HepG2 (cell line): ENCODE data around the gene ADGRV1. TPM values are rescaled to one million over a fixed set of nuclear protein-coding genes. Genes with fewer than 3 reads are reported as not detected.

Experiments used
- ATAC-seq: fragments of 200-7000 bp; cut with Tn5 transposase; 3 replicates; pipeline ENCODE4 v1.9.1; 2020; ENCODE audit warnings: mild to moderate bottlenecking, moderate library complexity
- BruUV-seq: library from RNA; stranded (reverse); fragments of 400-500 nt; replicated peaks from 2 replicates; lab custom pipeline; 2021; lab: Mats Ljungman, UMichigan
- CTCF ChIA-PET: fragments of 300-600 bp; formaldehyde crosslinking; extraction: SDS; loops from one replicate; lab custom pipeline; 2021; ENCODE audit warnings: low total read pairs, inconsistent platforms, low intra/inter-chr PET ratio; lab: Yijun Ruan, JAX
- POLR2A ChIA-PET: fragments of 350-600 bp; sonication (Branson Sonifier 250); formaldehyde crosslinking; loops from one replicate; lab custom pipeline; 2020; ENCODE audit warnings: antibody characterized with exemption, inconsistent platforms; lab: Yijun Ruan, JAX
- DNase-seq: peaks from one replicate; pipeline ENCODE4 v3.0.0-alpha.2; 2015; ENCODE audit warnings: low spot score
- FAIRE-seq: peaks from 3 replicates; lab custom pipeline; 2011; peaks lifted over from hg19 to GRCh38; lab: Jason Lieb, UNC
- H2AFZ ChIP-seq: one replicate; pipeline ENCODE4 v1.6.1; 2011; ENCODE audit warnings: low read length, inconsistent platforms
- H3K27ac ChIP-seq: fragments of 300-600 bp; 3 replicates; pipeline ENCODE4 v1.8.0; 2011; ENCODE audit warnings: mixed run types, mild to moderate bottlenecking, mixed read lengths, low read length, inconsistent platforms; ENCODE audit not compliant: insufficient read depth; ENCODE audit errors: extremely low read length
- H3K27me3 ChIP-seq, 2 experiments: fragments of 200-600 bp in 1 of 2; 2 replicates in 1 of 2; 3 replicates in 1 of 2; pipeline versions ENCODE4 v1.6.0 to v1.8.0; 2011; ENCODE audit warnings: low read length in 2 of 2, mild to moderate bottlenecking in 2 of 2, moderate library complexity in 2 of 2, inconsistent platforms in 1 of 2; ENCODE audit not compliant: insufficient read depth in 2 of 2, control insufficient read depth in 1 of 2
- H3K36me3 ChIP-seq, 2 experiments: fragments of 200-600 bp in 1 of 2; replicated peaks in 1 of 2; 2 replicates in 1 of 2; 3 replicates in 1 of 2; pipeline versions ENCODE4 v1.5.1 to v1.8.0; 2011; ENCODE audit warnings: low read length in 2 of 2, inconsistent platforms in 1 of 2; ENCODE audit not compliant: insufficient read depth in 2 of 2, control insufficient read depth in 1 of 2
- H3K4me1 ChIP-seq: 2 replicates; pipeline ENCODE4 v1.5.1; 2012; ENCODE audit warnings: low read length, inconsistent platforms; ENCODE audit not compliant: insufficient read depth
- H3K4me2 ChIP-seq: 2 replicates; pipeline ENCODE4 v1.6.0; 2011; ENCODE audit warnings: low read depth, low read length, inconsistent platforms
- H3K4me3 ChIP-seq, 3 experiments: fragments of 200-600 bp in 1 of 3; sonication (generic), shearing (Covaris generic) in 1 of 3; replicated peaks in 1 of 3; 2 replicates each; pipeline ENCODE4 v1.5.1; 2011 to 2016; ENCODE audit warnings: low read length in 3 of 3, inconsistent platforms in 2 of 3, low read depth in 2 of 3, mild to moderate bottlenecking in 2 of 3, control low read depth in 1 of 3, mixed read lengths in 1 of 3; ENCODE audit not compliant: insufficient read depth in 1 of 3
- H3K79me2 ChIP-seq: one replicate; pipeline ENCODE4 v1.6.1; 2011; ENCODE audit warnings: low read length, inconsistent platforms; ENCODE audit not compliant: insufficient read depth
- H3K9ac ChIP-seq: 2 replicates; pipeline ENCODE4 v1.6.0; 2011; ENCODE audit warnings: mild to moderate bottlenecking, low read depth, low read length, inconsistent platforms; ENCODE audit not compliant: insufficient read depth
- H3K9me3 ChIP-seq: 2 replicates; pipeline ENCODE4 v1.5.1; 2012; ENCODE audit warnings: mild to moderate bottlenecking, low read length
- H4K20me1 ChIP-seq: 2 replicates; pipeline ENCODE4 v1.6.0; 2011; ENCODE audit warnings: inconsistent platforms, mild to moderate bottlenecking, low read length, moderate library complexity; ENCODE audit not compliant: insufficient read depth
- CBFB ChIP-seq: sonication (generic); formaldehyde crosslinking; IDR thresholded peaks from 2 replicates; pipeline ENCODE4 v1.4.0; 2020; ENCODE audit warnings: missing genetic modification reagents
- CENPX ChIP-seq: sonication (generic); formaldehyde crosslinking; IDR thresholded peaks from 2 replicates; pipeline ENCODE4 v1.9.0; 2021; ENCODE audit warnings: mild to moderate bottlenecking, missing genetic modification reagents, moderate library complexity
- FOXC1 ChIP-seq: sonication (generic); formaldehyde crosslinking; IDR thresholded peaks from 2 replicates; pipeline ENCODE4 v1.8.0; 2022; ENCODE audit warnings: mild to moderate bottlenecking, missing genetic modification reagents, borderline replicate concordance
- GTF3A ChIP-seq: sonication (generic); formaldehyde crosslinking; conservative IDR thresholded peaks from 2 replicates; pipeline ENCODE4 v1.4.0; 2020; ENCODE audit warnings: mild to moderate bottlenecking, missing genetic modification reagents
- JUND ChIP-seq: sonication (generic); formaldehyde crosslinking; IDR thresholded peaks from 2 replicates; pipeline ENCODE4 v1.8.0; 2022; ENCODE audit warnings: mild to moderate bottlenecking, missing genetic modification reagents
- KLF13 ChIP-seq: sonication (generic); formaldehyde crosslinking; IDR thresholded peaks from 2 replicates; pipeline ENCODE4 v1.4.0; 2020; ENCODE audit warnings: mild to moderate bottlenecking, missing genetic modification reagents
- MTA3 ChIP-seq: sonication (generic); formaldehyde crosslinking; IDR thresholded peaks from 2 replicates; pipeline ENCODE4 v1.4.0; 2020; ENCODE audit warnings: missing genetic modification reagents
- MYC ChIP-seq: sonication (generic); formaldehyde crosslinking; IDR thresholded peaks from 2 replicates; pipeline ENCODE4 v1.9.0; 2021; ENCODE audit warnings: missing genetic modification reagents, borderline replicate concordance
- NCOA5 ChIP-seq: sonication (generic); formaldehyde crosslinking; IDR thresholded peaks from 2 replicates; pipeline ENCODE4 v1.4.0; 2020; ENCODE audit warnings: missing genetic modification reagents
- ONECUT2 ChIP-seq: sonication (generic); formaldehyde crosslinking; IDR thresholded peaks from 2 replicates; pipeline ENCODE4 v1.4.0; 2020; ENCODE audit warnings: missing genetic modification reagents
- POGZ ChIP-seq: sonication (generic); formaldehyde crosslinking; IDR thresholded peaks from 2 replicates; pipeline ENCODE4 v1.4.0; 2020; ENCODE audit warnings: mild to moderate bottlenecking, missing genetic modification reagents
- SALL1 ChIP-seq: sonication (generic); formaldehyde crosslinking; IDR thresholded peaks from 2 replicates; pipeline ENCODE4 v1.8.0; 2022; ENCODE audit warnings: mild to moderate bottlenecking, missing genetic modification reagents
- SP2 ChIP-seq: sonication (generic); formaldehyde crosslinking; IDR thresholded peaks from 2 replicates; pipeline ENCODE4 v1.5.1; 2020; ENCODE audit warnings: mild to moderate bottlenecking, missing genetic modification reagents
- WIZ ChIP-seq: sonication (generic); formaldehyde crosslinking; IDR thresholded peaks from 2 replicates; pipeline ENCODE4 v1.5.1; 2020; ENCODE audit warnings: mild to moderate bottlenecking, missing genetic modification reagents
- ZFP82 ChIP-seq: sonication (generic); formaldehyde crosslinking; IDR thresholded peaks from 2 replicates; pipeline ENCODE4 v1.5.1; 2020; ENCODE audit warnings: mild to moderate bottlenecking, missing genetic modification reagents, borderline replicate concordance
- ZNF432 ChIP-seq: sonication (generic); formaldehyde crosslinking; IDR thresholded peaks from 2 replicates; pipeline ENCODE4 v1.5.0; 2020; ENCODE audit warnings: missing genetic modification reagents, mild to moderate bottlenecking, borderline replicate concordance
- ZNF703 ChIP-seq: sonication (generic); formaldehyde crosslinking; IDR thresholded peaks from 2 replicates; pipeline ENCODE4 v1.5.1; 2020; ENCODE audit warnings: missing genetic modification reagents, mild to moderate bottlenecking, moderate library complexity, borderline replicate concordance
- WGBS: methylation state at CpG from one replicate; pipeline ENCODE4 v1.1.6; 2017; ENCODE audit warnings: low lambda C conversion rate; 5-methylcytosine and 5-hydroxymethylcytosine counted together
- in situ Hi-C: cut with HindIII; loops from 2 replicates; pipeline ENCODE4 v1.10.0; 2017; ENCODE audit warnings: low pct_unique_long_range_greater_than_20kb; ENCODE audit not compliant: extremely low pct_ligation_motif_present
- intact Hi-C: fragments of 100-400 bp; cut with micrococcal nuclease; formaldehyde crosslinking; loops from one replicate; pipeline ENCODE4 v1.10.0; 2022; ENCODE audit not compliant: unreplicated experiment
- polyA plus RNA-seq, 8 experiments: library from polyadenylated mRNA; depleted of rRNA in 3 of 8; stranded (reverse) in 7 of 8; unstranded in 1 of 8; fragments of >200 nt; fragmentation: Illumina TruSeq in 4 of 8; extraction: Trizol in 4 of 8; gene quantifications; 2 replicates each; pipeline versions ENCODE4 v1.2.1 to v1.2.3, GENCODE V29; 2011 to 2016; ENCODE audit warnings: low read depth in 4 of 8, missing spikeins in 1 of 8, mixed read lengths in 1 of 8; ENCODE audit not compliant: insufficient read depth in 1 of 8
- total RNA-seq, 5 experiments: library from RNA; depleted of rRNA; stranded (reverse); fragments of >200 nt; fragmentation: Illumina TruSeq; extraction: Trizol; gene quantifications; 2 replicates each; pipeline ENCODE4 v1.2.3, GENCODE V29; 2016; ENCODE audit warnings: low read depth in 1 of 5
- TF ChIP-seq, protein P1 (sequence below): IDR thresholded peaks from 2 replicates; pipeline ENCODE4 v1.6.1; 2012; ENCODE audit warnings: low read length, improper control_type of control experiment

ADGRV1 gene
- total and polyA plus RNA-seq, 2 of the 13 experiments (the other 11 are each of a cell fraction or from before 2014, with no cell fraction given): 1.7 to 3.9 TPM

DNA sequence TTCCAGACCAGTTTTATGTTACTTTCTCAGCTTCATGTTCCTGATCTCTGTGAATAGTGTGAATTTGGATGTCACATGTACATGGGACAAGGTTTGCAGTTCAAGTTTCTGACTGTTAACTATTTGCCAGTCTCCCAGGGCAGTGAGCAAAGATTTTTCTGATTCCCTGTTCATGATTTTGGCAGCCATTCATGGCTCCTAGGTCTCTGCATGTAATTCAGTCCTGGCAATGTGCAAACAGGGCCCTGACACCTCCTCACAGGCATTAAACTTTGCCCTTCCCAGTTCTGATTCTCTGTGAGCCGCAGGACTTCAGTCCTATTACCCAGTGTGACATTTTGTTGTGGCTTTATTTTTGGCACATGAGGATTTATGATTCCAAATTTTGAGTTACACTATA lies 474.8 kb downstream of the ADGRV1 start (continued):
- no peak for TF ChIP-seq ONECUT2 (CRISPR knock-in tag)
- no peak for TF ChIP-seq ZFP82 (CRISPR knock-in tag)

- H3K27ac ChIP-seq: no peak overlapping the region
- no peak overlapping the region for H3K4me2 ChIP-seq
- no peak overlapping the region for H2AFZ ChIP-seq
- no peaks in the 10 kb centered on the region for H3K79me2 ChIP-seq
- POLR2A ChIA-PET: no interaction called here
- intact Hi-C loops: no loop called here
- no peaks in the 10 kb centered on the region for H4K20me1 ChIP-seq
- H3K9ac ChIP-seq: no peak overlapping the region
- DNase-seq (no peak), ATAC-seq (no peak), FAIRE-seq (no peak)
- WGBS: 35% methylated on average over 2 of the region's 2 CpGs
- no peaks in the 10 kb centered on the region for H3K27me3 ChIP-seq
- H3K4me3 ChIP-seq: no peak overlapping the region
- in situ Hi-C loops: no loop called here
- CTCF ChIA-PET: no interaction called here
- peaks cover 11% of the 10 kb centered on the region for H3K4me1 ChIP-seq
- TF ChIP-seq MTA3 (CRISPR knock-in tag): no peak
- no peak for TF ChIP-seq MYC (CRISPR knock-in tag)
- no peak for TF ChIP-seq WIZ (CRISPR knock-in tag)
- no peak for TF ChIP-seq NCOA5 (CRISPR knock-in tag)
- no peak for TF ChIP-seq SP2 (CRISPR knock-in tag)
- no peak for TF ChIP-seq CBFB
- TF ChIP-seq GTF3A: no peak
- TF ChIP-seq FOXC1 (CRISPR knock-in tag): no peak
- no peak for TF ChIP-seq KLF13 (CRISPR knock-in tag)
- no peak for TF ChIP-seq POGZ (CRISPR knock-in tag)
- no peak for TF ChIP-seq ZNF703 (CRISPR knock-in tag)
- TF ChIP-seq, protein P1, sequence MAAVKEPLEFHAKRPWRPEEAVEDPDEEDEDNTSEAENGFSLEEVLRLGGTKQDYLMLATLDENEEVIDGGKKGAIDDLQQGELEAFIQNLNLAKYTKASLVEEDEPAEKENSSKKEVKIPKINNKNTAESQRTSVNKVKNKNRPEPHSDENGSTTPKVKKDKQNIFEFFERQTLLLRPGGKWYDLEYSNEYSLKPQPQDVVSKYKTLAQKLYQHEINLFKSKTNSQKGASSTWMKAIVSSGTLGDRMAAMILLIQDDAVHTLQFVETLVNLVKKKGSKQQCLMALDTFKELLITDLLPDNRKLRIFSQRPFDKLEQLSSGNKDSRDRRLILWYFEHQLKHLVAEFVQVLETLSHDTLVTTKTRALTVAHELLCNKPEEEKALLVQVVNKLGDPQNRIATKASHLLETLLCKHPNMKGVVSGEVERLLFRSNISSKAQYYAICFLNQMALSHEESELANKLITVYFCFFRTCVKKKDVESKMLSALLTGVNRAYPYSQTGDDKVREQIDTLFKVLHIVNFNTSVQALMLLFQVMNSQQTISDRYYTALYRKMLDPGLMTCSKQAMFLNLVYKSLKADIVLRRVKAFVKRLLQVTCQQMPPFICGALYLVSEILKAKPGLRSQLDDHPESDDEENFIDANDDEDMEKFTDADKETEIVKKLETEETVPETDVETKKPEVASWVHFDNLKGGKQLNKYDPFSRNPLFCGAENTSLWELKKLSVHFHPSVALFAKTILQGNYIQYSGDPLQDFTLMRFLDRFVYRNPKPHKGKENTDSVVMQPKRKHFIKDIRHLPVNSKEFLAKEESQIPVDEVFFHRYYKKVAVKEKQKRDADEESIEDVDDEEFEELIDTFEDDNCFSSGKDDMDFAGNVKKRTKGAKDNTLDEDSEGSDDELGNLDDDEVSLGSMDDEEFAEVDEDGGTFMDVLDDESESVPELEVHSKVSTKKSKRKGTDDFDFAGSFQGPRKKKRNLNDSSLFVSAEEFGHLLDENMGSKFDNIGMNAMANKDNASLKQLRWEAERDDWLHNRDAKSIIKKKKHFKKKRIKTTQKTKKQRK: no peak
- TF ChIP-seq CENPX (CRISPR knock-in tag): no peak
- TF ChIP-seq JUND (CRISPR knock-in tag): no peak
- no peak for TF ChIP-seq SALL1 (CRISPR knock-in tag)
- no peak for TF ChIP-seq ZNF432 (CRISPR knock-in tag)
- H3K9me3 ChIP-seq: no peaks in the 10 kb centered on the region
- BruUV-seq: no TSS peak
- H3K36me3 ChIP-seq: no peaks in the 10 kb centered on the region
These were observed 479.7 kb downstream of the ADGRV1 start for GRCh38 chr5:91038180-91038808.
